HG03439 (cell line): ENCODE data around the gene ATP8B1.
"Not testable (repeated sequence)": the region's sequence is repeated elsewhere in the genome, so short reads cannot be mapped to it uniquely, and the experiment has no call there.

Experiments used
- ATAC-seq: cut with Tn5 transposase; IDR thresholded peaks from one replicate; pipeline ENCODE4 v1.9.1; 2021; ENCODE audit warnings: mild to moderate bottlenecking, moderate library complexity; ENCODE audit not compliant: unreplicated experiment

Gene ATP8B1

DNA sequence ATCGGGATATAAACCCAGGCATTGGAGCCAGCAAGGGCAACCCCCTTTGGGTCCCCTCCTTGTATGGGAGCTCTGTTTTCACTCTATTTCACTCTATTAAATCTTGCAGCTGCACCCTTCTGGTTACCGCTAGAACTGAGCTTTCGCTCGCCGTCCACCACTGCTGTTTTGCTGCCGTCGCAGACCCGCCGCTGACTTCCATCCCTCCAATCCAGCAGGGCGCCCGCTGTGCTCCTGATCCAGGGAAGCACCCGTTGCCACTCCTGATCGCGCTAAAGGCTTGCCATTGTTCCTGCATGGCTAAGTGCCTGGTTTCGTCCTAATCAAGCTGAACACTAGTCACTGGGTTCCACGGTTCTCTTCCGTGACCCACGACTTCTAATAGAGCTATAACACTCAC is 68.1 kb downstream of the ATP8B1 start:
- not testable (repeated sequence) for ATAC-seq

DNA sequence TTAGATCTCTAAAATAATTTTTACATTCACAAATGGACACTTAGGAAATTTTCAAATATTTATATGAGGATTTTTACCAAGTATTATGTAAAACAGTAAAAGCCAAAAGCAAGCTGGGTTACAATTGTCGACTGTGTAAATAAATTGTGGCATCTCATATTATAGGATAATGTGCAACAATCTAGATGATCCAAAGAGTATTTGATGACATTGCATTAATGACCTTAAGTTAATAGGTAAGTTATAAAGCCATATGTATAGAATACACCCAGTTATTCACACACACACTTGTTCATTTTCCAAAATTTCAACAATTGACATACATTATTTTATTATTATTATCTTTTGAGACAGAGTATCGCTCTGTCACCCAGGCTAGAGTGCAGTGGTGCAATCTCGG is 69.3 kb downstream of the ATP8B1 start:
- no peak for ATAC-seq

DNA sequence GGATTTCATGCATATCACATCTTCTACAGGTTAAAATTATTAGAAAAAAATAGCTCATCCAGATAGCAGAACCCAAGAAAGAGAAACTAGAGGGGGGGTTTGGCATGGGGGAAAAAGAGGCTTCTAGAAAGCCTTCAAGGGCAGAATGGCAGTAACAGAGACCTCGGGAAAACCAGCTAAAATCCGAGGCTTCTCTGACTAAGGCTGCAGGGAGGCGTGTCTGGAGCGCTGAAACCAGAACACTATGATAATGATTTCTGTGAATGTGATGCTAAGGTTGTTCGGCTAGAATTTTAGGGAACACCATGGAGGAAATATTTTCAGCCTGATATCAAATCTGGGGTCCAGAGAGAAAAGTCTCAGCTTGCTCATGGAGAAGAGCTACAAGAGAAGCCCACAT is 73.0 kb downstream of the ATP8B1 start:
- no peak for ATAC-seq

DNA sequence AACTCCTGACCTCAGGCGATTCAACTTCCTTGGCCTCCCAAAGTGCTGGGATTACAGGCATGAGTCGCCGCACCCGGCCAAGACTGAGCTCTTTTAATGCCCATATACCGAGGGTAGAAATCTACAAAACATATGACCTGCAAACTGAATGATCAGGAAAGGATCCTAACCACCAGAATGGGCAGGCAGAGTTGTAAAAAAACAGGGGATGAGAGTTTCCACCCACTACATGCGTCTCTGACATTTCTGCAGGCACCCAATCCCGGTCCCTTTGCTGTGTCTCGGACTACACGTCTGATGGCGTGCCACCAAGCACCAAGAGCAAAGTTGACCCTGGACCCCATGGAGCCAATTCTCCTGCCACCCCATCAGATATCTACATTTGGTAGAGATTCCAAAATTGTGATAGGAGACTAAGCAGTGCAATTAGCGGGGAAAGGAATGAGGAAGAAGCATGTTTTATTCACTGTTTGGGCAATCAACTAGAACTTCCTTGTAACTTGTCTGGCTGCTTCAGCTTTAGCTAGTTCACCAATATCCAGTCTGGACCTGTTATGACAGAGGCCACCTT is 74.1 kb downstream of the ATP8B1 start:
- ATAC-seq = no peak

DNA sequence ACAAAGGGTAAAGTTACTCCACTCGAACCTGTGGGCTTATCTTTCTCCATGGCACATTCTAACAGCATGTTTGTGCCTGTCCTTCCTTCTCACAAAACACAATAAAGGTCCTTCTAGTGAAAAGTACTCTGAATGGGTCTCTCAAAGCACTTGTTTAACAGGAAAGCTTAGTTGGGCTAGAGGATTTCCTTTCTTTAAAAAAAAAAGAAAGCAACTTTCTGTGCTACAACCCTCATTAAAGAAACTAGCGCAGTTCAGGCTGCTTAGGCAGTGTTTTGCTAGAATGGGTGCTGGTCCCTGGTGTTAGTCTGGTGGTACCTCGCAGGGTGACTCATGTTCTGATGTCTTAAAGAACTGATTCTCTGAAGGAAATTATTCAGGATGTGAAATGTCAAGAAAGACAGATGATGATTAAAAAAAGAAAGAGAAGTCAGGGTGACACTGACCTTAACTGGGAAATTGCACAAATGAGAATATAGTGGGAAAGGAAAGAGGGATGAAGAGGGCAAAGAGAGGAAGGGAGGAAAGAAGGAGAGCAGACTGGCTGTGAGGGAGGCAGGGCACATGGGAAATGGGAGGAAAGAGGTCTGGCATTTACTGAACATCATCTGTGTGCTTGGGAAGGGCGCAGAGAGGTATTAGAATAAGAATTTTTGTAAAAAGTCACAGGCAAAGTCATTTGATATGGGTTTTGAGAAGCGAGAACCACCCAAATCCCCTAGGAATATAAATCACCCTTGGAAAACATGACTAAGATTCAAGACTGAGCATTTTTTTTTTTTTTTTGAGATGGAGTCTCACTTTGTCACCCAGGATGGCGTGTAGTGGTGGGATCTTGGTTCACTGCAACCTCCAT is 74.9 kb downstream of the ATP8B1 start:
- ATAC-seq = no peak

DNA sequence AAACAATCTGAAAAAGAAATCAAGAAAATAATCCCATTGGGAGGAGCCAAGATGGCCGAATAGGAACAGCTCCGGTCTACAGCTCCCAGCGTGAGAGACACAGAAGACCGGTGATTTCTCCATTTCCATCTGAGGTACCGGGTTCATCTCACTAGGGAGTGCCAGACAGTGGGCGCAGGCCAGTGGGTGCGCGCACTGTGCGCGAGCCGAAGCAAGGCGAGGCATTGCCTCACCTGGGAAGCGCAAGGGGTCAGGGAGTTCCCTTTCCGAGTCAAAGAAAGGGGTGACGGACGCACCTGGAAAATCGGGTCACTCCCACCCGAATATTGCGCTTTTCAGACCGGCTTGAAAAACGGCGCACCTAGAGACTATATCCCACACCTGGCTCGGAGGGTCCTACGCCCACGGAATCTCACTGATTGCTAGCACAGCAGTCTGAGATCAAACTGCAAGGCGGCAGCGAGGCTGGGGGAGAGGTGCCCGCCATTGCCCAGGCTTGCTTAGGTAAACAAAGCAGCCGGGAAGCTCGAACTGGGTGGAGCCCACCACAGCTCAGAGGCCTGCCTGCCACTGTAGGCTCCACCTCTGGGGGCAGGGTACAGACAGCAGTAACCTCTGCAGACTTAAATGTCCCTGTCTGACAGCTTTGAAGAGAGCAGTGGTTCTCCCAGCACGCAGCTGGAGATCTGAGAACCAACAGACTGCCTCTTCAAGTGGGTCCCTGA is 83.7 kb downstream of the ATP8B1 start:
- not testable (repeated sequence) for ATAC-seq

DNA sequence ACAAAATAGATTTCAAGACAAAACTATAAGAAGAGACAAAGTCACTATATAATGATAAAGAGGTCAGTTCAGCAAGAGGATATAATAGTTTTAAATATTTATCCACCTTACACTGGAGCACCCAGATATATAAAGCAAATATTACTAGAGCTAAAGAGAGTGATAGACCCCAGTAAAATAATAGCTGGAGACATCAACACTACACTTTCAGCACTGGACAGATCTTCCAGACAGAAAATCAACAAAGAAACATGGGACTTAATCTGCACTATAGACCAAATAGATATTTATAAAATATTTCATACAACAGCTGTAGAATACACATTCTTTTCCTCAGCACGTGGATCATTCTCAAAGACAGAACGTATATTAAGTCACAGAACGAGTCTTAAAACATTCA is 86.6 kb downstream of the ATP8B1 start:
- no peak for ATAC-seq

DNA sequence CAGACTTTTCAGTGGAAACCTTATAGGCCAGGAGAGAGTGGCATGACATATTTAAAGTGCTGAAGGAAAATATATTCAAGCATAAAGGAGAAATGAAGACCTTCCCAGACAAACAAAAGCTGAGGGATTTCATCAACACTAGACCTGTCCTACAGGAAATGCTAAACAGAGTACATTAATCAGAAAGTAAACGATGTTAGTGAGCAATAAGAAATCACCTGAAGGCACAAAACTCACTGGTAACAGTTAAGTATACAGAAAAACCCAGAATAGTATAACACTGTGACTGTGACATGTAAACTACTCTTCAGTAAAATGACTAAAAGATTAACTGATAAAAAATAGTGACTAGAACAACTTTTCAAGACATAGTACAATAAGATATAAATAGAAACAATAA is 87.4 kb downstream of the ATP8B1 start:
- no peak for ATAC-seq

DNA sequence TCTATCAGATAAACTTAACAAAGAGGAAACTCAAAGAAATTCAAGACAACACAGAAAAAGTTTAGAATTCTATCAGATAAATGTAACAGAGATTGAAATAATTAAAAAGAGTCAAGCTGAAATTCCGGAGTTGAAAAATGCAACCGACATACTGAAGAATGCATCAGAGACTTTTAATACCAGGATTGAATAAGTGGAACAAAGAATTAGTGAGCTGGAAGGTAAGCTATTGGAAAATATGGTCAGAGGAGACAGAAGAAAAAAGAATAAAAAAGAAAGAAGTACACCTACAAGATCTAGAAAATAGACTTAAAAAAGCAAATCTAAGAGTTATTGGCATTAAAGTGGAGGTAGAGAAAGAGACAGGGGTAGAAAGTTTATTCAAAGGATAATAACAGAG is 88.0 kb downstream of the ATP8B1 start:
- ATAC-seq = no peak

DNA sequence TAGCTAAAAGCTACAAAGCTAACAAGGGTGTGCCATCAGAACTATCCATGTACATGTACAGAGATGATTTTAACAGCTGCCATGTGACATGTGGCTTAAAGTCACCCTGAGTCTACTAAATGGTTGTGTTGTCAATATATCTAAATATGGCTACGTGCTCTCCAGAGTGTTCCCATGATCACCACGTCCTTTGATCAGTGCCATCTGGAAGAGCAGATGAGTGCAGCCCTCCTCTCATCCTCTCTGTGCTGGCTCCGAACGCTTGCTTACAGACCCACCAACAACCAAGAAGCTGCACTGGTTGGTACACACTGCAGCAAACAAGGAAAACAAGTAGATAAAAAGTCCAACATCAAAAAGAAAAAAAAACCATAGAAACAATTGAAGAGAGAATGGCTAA is 92.9 kb downstream of the ATP8B1 start:
- no peak for ATAC-seq

DNA sequence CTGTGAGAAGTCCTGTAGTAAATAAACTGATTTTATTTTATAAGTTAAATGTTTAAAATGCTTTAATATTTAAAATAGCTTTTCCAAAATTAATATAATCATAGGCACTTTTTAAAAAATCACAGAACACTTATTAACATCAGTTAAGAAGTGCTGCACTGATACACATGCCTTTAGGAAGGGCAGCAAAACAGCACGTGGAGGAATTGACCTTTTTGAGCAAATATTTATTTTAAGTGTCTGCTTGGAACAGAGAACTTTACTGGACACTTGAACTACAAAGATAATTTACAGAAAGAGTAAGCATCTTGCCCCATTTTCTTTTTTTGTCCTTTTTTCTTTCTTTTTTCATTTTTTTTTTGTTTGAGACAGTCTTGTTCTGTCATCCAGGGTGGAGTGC is 93.8 kb downstream of the ATP8B1 start:
- no peak for ATAC-seq

DNA sequence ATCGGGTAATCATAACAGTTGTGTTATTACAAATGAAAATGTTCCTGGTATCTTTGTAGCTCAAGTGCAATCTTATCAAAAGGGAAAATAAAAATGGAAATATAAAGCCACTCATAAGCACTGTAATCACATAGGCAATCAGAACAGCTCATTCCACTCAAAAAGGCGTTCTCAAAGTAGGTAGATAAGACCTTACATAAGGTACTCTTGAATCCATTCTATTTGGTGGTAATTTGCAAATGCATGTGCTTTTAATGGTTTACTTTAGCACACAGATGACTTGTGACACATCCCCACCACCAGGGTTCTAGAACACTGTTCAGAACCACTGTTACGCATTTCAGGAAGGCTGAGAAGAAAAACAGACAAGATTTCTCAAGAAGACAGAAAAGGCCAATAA is 94.8 kb downstream of the ATP8B1 start:
- no peak for ATAC-seq

DNA sequence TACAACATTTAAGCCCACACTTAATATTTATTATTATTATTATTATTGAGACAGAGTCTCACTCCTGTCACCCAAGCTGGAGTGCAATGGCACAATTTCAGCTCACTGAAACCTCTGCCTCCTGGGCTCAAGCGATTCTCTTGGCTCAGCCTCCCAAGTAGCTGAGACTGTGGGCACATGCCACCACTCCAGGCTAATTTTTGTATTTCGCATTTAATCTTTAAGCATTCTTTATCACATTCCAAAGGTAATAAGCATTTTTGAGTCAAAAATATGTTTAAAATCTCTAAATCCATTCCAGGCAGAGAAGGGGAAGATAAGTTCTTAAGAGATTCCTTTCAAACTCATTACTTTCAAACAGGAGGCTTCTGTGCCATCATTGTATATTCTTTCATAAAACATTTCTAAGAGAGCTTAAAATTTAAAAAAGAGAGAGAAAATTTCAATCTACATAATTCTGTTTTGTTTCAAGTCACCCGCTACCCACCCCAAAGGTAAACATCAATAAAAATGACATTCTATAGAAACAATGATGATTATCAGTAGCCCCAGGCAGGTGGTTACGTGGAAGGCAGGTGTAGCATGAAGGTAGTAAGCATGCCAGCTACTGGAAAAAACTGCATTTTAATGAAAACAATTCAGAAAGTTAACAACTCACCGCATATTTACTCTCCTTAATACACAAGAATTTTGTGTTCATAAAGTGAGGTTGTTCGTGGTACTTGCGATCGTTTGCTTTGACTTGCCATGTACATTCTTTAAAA is 97.1 kb downstream of the ATP8B1 start:
- ATAC-seq = no peak

DNA sequence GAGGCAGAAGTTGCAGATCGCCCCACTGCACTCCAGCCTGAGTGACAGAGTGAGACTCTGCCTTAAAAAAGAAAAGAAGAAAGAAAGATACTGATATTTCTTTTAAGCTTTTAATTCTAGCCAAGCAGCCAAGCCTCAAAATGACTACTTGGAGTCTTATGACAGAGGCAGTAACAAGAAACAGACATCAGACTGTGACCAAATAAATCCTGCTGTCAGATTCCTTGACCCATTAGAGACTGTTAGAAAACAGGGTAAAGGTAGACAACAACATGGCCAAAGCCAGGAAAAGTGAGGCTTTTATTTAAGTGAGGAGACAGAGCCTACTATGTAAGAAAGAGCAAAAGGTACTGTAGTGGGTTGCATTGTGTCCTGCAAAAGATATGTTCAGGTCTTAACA is 98.1 kb downstream of the ATP8B1 start:
- no peak for ATAC-seq

DNA sequence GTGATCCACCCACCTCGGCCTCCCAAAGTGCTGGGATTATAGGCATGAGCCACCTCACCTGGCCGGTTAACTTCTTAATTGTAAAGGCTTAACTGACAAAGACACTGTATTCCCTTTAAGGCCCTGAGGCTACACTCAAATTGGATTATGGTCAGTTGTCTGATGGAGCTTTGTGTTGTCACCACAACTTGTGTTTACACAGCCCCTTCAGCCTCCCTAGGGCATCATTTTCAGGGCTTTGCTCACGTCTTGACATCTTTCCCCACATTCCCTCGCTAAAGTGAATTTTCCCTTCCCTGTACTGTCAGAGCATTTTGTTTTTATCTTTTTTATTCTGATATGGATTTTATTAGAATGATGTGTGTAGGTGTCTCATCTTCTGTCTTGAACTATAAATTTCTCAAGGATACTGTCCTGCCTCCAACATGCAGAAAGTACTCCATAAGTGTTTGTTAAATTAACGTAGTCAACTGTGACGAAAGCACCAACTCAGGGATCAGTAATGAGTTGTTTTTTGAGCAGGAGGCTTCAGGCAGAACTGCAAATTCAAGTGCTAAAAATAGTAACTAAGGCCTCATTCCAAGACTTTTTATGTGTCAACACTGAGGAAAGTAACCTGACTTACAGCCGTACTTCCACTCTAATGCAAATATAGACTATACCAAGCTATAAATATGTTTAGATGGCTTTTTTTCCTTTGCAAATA is 104.4 kb downstream of the ATP8B1 start:
- no peak for ATAC-seq

DNA sequence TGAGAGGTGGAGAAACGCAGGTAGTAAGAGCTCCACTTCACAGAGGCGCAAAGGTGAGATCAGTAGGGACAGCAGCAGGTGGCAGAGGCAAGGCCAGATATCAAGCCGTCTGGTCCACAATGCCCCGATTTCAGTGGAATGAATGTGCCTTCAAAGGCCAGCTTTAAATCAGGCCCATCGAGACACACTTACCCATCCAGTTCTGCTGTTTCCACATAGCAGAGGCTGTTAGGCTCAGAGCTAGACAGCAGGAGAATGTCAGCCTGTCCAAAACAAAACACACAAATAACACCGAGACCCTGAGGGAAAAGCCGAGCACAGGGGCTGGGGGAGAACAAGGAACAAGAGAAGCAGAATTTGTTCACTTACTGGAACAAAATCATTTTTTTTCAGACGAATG is 105.7 kb downstream of the ATP8B1 start:
- no peak for ATAC-seq

DNA sequence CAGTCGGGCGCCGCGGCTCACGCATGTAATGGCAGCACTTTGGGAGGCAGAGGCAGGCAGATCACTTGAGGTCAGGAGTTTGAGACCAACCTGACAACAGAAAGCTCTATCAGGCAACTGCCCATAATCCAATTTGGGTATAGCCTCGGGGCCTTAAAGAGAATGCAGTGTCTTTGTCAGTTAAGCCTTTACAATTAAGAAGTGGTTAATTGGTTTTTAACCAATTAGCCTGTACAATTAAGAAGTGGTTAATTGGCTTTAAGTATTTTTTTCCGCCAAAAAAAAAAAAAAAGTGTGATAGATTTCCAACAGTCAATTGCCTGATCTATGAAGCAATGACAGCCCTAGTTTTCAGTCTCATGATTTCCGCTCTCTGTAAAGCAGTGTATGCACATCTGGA is 106.8 kb downstream of the ATP8B1 start:
- ATAC-seq = no peak

DNA sequence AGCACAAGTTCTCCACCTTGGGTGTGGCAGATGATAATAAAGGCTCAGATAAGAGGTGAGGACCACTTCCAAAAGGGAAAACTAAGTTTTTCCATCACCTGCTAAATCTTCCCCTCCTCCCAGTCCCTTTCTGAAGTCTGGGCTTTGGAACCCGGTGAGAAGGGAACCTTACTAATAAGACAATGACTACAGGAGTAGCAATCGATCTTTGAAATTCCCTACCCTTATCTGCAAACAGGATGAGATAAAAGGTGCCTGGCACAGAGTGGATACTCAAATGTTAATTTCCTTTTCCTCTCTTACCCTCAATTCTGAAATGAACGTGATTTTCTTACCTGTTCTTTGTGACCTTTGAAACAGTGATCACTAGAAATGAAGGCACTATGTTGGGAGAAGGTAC is 111.8 kb downstream of the ATP8B1 start:
- no peak for ATAC-seq

DNA sequence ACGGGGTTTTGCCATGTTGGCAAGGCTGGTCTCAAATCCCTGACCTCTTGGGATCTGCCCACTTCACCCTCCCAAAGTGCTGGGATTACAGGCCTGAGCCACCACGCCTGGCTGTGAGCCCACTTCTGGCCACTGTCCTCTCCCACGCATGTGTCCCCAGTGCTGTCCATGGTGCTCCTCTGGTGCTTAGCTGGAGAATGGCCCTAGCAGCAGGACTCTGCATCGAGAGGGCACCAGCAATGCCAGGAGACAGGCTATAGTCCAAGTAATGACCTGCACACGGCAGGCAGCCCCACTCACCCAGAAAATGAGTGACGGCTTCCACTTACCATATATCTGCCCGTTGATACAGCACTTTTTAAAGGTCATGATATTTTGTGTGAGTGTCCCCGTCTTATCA is 115.1 kb downstream of the ATP8B1 start:
- ATAC-seq = no peak

DNA sequence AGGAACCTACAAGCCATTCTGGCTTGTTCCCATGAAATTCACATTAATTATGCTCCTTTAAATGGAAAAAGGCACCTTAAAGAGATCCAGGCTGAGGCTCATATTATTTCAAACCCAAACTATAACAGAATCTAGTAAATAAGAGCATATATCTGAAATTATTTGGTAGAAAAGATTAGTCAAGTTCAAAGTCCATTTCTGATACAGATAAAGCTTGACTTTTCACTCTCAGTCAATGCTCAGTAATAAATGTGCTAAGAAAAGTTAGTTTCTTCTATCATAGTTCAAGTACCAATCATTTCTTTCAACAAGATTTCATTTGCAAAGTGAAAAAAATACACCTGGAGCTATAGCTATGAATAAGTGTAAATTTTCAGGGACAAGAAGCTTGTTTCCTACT is 119.6 kb downstream of the ATP8B1 start:
- no peak for ATAC-seq
